NCI-H345 (cell line): ENCODE measurements around the gene DCAF10.
"Not testable (repeated sequence)": the region's sequence is repeated elsewhere in the genome, so short reads cannot be mapped to it uniquely, and the experiment has no call there.

ENCODE experiments used
- DNase-seq: peaks from one replicate; lab custom pipeline; 2025; lab: John Stamatoyannopoulos, UW

Gene DCAF10

GRCh38 chr9:37908698-37909186 is 108.1 kb downstream of the DCAF10 start:
- no peak for DNase-seq

- no peak for DNase-seq
These were observed 108.7 kb downstream of the DCAF10 start for GRCh38 chr9:37909326-37909725.

- not testable (repeated sequence) for DNase-seq
These were observed 109.2 kb downstream of the DCAF10 start for GRCh38 chr9:37909836-37910235.

GRCh38 chr9:37910271-37910670 is 109.7 kb downstream of the DCAF10 start:
- DNase-seq, result no peak

GRCh38 chr9:37911271-37911681 is 110.7 kb downstream of the DCAF10 start:
- no peak for DNase-seq

- peak; percentile 78 for DNase-seq
These were observed 113.0 kb downstream of the DCAF10 start for GRCh38 chr9:37913480-37914153.

GRCh38 chr9:37914154-37914551 is 113.6 kb downstream of the DCAF10 start:
- DNase-seq, result no peak

- DNase-seq, result no peak
These were observed 114.2 kb downstream of the DCAF10 start for GRCh38 chr9:37914701-37915358.

- DNase-seq, result no peak
These were observed 115.4 kb downstream of the DCAF10 start for GRCh38 chr9:37915911-37916470.

GRCh38 chr9:37916471-37917312 is 116.1 kb downstream of the DCAF10 start:
- no peak for DNase-seq
